ENCODE measurements around the gene FARP1. TPM values are rescaled to one million over a fixed set of nuclear protein-coding genes. Genes with fewer than 3 reads are reported as not detected.

Gene FARP1
- total RNA-seq, 3 donors from 2014 or later = 0.45 to 0.86 (median 0.63) TPM

GRCh38 chr13:98433654-98434053 lies 290.8 kb downstream of the FARP1 start:
- peaks cover 12% of the 10 kb centered on the region for H3K27me3 Mint-ChIP-seq (ENCODE audit: low read depth)
- no peak overlapping the region for H3K4me3 Mint-ChIP-seq
- H3K9me3 Mint-ChIP-seq = no peaks in the 10 kb centered on the region
- no peaks in the 10 kb centered on the region for H3K4me1 Mint-ChIP-seq (ENCODE audit: low read depth)
- no peaks in the 10 kb centered on the region for H3K36me3 Mint-ChIP-seq (ENCODE audit: insufficient read depth)
- DNase-seq (no peak), ATAC-seq (no peak)

GRCh38 chr13:98434060-98434459 lies 291.2 kb downstream of the FARP1 start:
- Mint-ChIP-seq H3K36me3 (ENCODE audit: insufficient read depth) (no peaks in the 10 kb centered on the region), H3K4me3 (no peak overlapping the region), H3K9me3 (no peaks in the 10 kb centered on the region), H3K4me1 (ENCODE audit: low read depth) (no peaks in the 10 kb centered on the region), H3K27me3 (ENCODE audit: low read depth) (peaks cover 8% of the 10 kb centered on the region)
- no peak for ATAC-seq
- DNase-seq = no peak

GRCh38 chr13:98435376-98435775 lies 292.5 kb downstream of the FARP1 start:
- H3K9me3 Mint-ChIP-seq = no peaks in the 10 kb centered on the region
- ATAC-seq (no peak), DNase-seq (no peak)
- H3K4me3 Mint-ChIP-seq = no peak overlapping the region
- H3K4me1 Mint-ChIP-seq (ENCODE audit: low read depth) = no peaks in the 10 kb centered on the region
- H3K36me3 Mint-ChIP-seq (ENCODE audit: insufficient read depth) = no peaks in the 10 kb centered on the region
- H3K27me3 Mint-ChIP-seq (ENCODE audit: low read depth) = peaks cover 6% of the 10 kb centered on the region

- Mint-ChIP-seq H3K36me3 (ENCODE audit: insufficient read depth) (no peaks in the 10 kb centered on the region), H3K4me3 (no peak overlapping the region), H3K9me3 (no peaks in the 10 kb centered on the region), H3K27me3 (ENCODE audit: low read depth) (peaks cover 6% of the 10 kb centered on the region), H3K4me1 (ENCODE audit: low read depth) (no peaks in the 10 kb centered on the region)
- no peak for DNase-seq
- ATAC-seq = no peak
Measured at GRCh38 chr13:98436233-98436910, 293.5 kb downstream of the FARP1 start.

GRCh38 chr13:98438246-98439125 lies 295.6 kb downstream of the FARP1 start:
- no peak for DNase-seq

GRCh38 chr13:98439126-98439828 lies 296.4 kb downstream of the FARP1 start:
- Mint-ChIP-seq H3K36me3 (ENCODE audit: insufficient read depth) (no peaks in the 10 kb centered on the region), H3K27me3 (ENCODE audit: low read depth) (no peaks in the 10 kb centered on the region), H3K4me3 (no peak overlapping the region), H3K4me1 (ENCODE audit: low read depth) (peaks cover 2% of the 10 kb centered on the region), H3K9me3 (no peaks in the 10 kb centered on the region)
- no peak for ATAC-seq
- no peak for DNase-seq

More at GRCh38 chr13:98438246-98439125, 295.6 kb downstream of the FARP1 start:
- no peaks in the 10 kb centered on the region for H3K4me1 Mint-ChIP-seq (ENCODE audit: low read depth)
- H3K9me3 Mint-ChIP-seq = no peaks in the 10 kb centered on the region
- no peaks in the 10 kb centered on the region for H3K27me3 Mint-ChIP-seq (ENCODE audit: low read depth)
- no peaks in the 10 kb centered on the region for H3K36me3 Mint-ChIP-seq (ENCODE audit: insufficient read depth)
- H3K4me3 Mint-ChIP-seq = no peak overlapping the region
- ATAC-seq = no peak

- DNase-seq (no peak), ATAC-seq (no peak)
- Mint-ChIP-seq H3K9me3 (no peaks in the 10 kb centered on the region), H3K27me3 (ENCODE audit: low read depth) (no peaks in the 10 kb centered on the region), H3K36me3 (ENCODE audit: insufficient read depth) (no peaks in the 10 kb centered on the region), H3K4me3 (no peak overlapping the region), H3K4me1 (ENCODE audit: low read depth) (peaks cover 5% of the 10 kb centered on the region)
Measured at GRCh38 chr13:98439896-98440295, 297.0 kb downstream of the FARP1 start.

GRCh38 chr13:98440390-98441055 lies 297.6 kb downstream of the FARP1 start:
- peaks cover 11% of the 10 kb centered on the region for H3K4me1 Mint-ChIP-seq (ENCODE audit: low read depth)
- no peaks in the 10 kb centered on the region for H3K36me3 Mint-ChIP-seq (ENCODE audit: insufficient read depth)
- no peaks in the 10 kb centered on the region for H3K27me3 Mint-ChIP-seq (ENCODE audit: low read depth)
- DNase-seq (no peak), ATAC-seq (no peak)
- no peaks in the 10 kb centered on the region for H3K9me3 Mint-ChIP-seq
- H3K4me3 Mint-ChIP-seq = no peak overlapping the region

GRCh38 chr13:98441056-98441676 lies 298.3 kb downstream of the FARP1 start:
- DNase-seq (no peak), ATAC-seq (no peak)
- no peaks in the 10 kb centered on the region for H3K36me3 Mint-ChIP-seq (ENCODE audit: insufficient read depth)
- H3K9me3 Mint-ChIP-seq = no peaks in the 10 kb centered on the region
- H3K27me3 Mint-ChIP-seq (ENCODE audit: low read depth) = no peaks in the 10 kb centered on the region
- H3K4me3 Mint-ChIP-seq = no peak overlapping the region
- peaks cover 12% of the 10 kb centered on the region for H3K4me1 Mint-ChIP-seq (ENCODE audit: low read depth)

- peaks cover 4% of the 10 kb centered on the region for H3K36me3 Mint-ChIP-seq (ENCODE audit: insufficient read depth)
- ATAC-seq (no peak), DNase-seq (no peak)
- no peak overlapping the region for H3K4me3 Mint-ChIP-seq
- no peaks in the 10 kb centered on the region for H3K9me3 Mint-ChIP-seq
- H3K27me3 Mint-ChIP-seq (ENCODE audit: low read depth) = no peaks in the 10 kb centered on the region
- H3K4me1 Mint-ChIP-seq (ENCODE audit: low read depth) = peaks cover 12% of the 10 kb centered on the region
Measured at GRCh38 chr13:98442391-98443230, 299.7 kb downstream of the FARP1 start.

GRCh38 chr13:98443329-98443728 lies 300.4 kb downstream of the FARP1 start:
- Mint-ChIP-seq H3K4me3 (no peak overlapping the region), H3K27me3 (ENCODE audit: low read depth) (no peaks in the 10 kb centered on the region), H3K9me3 (no peaks in the 10 kb centered on the region), H3K36me3 (ENCODE audit: insufficient read depth) (peaks cover 4% of the 10 kb centered on the region), H3K4me1 (ENCODE audit: low read depth) (peaks cover 12% of the 10 kb centered on the region)
- DNase-seq (no peak), ATAC-seq (no peak)

GRCh38 chr13:98443800-98444325 lies 301.0 kb downstream of the FARP1 start:
- Mint-ChIP-seq H3K4me1 (ENCODE audit: low read depth) (peaks cover 12% of the 10 kb centered on the region), H3K4me3 (no peak overlapping the region), H3K9me3 (no peaks in the 10 kb centered on the region), H3K36me3 (ENCODE audit: insufficient read depth) (peaks cover 4% of the 10 kb centered on the region), H3K27me3 (ENCODE audit: low read depth) (no peaks in the 10 kb centered on the region)
- no peak for DNase-seq
- no peak for ATAC-seq

GRCh38 chr13:98444381-98444780 lies 301.5 kb downstream of the FARP1 start:
- Mint-ChIP-seq H3K9me3 (no peaks in the 10 kb centered on the region), H3K4me1 (ENCODE audit: low read depth) (peaks cover 12% of the 10 kb centered on the region), H3K27me3 (ENCODE audit: low read depth) (no peaks in the 10 kb centered on the region), H3K4me3 (no peak overlapping the region), H3K36me3 (ENCODE audit: insufficient read depth) (peaks cover 4% of the 10 kb centered on the region)
- ATAC-seq (no peak), DNase-seq (no peak)

Data from activated T-cell treated with anti-CD3 and anti-CD28 coated beads, Interleukin-2, amount 50 U/mL, for 4 hours (primary cell).